Activated CD4-positive, alpha-beta T cell treated with anti-CD3 and anti-CD28 coated beads, Interleukin-2, amount 50 U/mL, for 24 hours (primary cell): ENCODE data around the gene CFD.
"Not testable (repeated sequence)": the region's sequence is repeated elsewhere in the genome, so short reads cannot be mapped to it uniquely, and the experiment has no call there.

Source experiments
- DNase-seq, 2 donors: peaks; one replicate each; pipeline ENCODE4 v3.0.0-alpha.2; 2020; ENCODE audit warnings: low read depth in 1 of 2, low spot score in 1 of 2

Gene CFD

DNA sequence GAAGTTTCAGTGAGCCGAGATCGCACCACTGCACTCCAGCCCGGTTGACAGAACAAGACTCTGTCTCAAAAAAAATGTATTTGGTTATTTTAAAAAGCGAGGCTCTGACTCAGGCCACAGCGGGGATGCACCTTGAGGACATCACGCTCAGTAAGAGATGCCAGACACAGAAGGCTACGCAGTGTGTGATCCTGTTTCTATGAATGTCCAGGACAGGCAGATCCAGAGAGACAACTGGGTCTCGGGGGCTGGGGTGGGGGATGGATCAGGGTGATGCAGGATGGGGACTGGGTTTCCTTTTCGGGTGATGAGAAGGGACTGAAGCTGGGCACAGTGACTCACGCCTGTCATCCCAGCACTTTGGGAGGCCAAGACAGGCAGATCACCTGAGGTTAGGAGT is 28.1 kb downstream of the CFD start:
- no peak for DNase-seq

DNA sequence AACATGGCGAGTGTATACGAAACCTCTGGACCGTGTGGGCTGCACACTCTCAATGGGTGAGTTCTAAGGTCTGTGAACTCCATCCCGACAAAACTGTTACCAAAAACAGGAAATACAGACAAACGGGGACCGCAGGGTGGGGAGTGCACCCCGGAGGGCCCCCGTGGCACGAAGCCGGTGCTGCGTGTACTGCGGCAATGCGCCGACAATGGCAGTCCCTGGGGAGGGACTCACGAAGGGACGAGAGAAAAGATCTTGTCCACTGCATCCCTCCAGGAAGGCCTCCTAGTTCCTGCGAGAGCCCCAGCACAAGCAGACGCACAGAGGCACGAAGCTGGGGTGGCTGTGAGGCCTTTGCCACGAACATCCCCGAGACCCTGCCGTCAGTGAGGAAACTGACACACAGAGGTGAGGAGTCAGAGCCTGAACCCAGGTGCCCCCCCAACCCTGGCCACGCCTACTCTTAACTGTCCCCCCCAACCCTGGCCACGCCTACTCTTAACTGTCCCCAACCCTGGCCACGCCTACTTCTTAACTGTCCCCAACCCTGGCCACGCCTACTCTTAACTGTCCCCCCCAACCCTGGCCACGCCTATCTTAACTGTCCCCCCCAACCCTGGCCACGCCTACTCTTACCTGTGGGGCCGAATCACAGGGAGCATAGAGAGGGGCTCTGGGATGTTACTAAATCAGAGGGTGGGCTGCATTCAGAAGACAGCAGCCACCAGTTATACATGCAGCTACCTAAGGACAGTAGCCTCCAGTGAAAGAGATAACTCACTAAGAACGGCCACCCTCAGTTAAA is 29.3 kb downstream of the CFD start:
- no peak for DNase-seq

DNA sequence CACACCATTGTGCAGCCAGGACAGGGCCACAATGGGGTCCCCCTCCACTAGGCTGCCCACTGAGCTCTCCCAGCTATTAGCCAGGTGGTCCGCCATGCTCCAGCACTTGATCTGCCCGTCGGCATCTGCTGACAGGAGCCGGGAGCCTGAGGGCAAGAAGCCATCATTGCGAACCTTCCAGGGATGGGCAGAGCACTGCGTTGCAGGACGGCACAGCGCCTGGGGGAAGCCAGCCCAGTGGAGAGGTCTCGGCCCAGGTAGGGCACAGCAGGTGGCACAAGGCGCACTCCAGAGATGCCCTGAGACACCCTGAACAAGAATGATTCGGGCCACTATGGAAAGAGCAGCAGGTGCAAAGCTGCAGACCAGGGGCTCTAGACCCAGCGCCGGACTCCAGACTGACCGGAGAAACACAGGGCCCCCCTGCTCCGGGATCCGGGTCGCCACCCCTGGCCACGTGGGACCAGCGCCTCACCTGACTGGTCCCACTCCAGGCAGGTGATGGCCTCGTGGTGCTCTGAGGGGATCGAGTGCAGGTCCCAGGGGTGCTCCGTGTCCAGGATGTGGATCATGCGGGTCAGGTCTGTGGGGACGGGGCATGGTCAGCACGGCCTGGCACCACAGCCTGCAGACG is 30.3 kb downstream of the CFD start:
- no peak for DNase-seq

DNA sequence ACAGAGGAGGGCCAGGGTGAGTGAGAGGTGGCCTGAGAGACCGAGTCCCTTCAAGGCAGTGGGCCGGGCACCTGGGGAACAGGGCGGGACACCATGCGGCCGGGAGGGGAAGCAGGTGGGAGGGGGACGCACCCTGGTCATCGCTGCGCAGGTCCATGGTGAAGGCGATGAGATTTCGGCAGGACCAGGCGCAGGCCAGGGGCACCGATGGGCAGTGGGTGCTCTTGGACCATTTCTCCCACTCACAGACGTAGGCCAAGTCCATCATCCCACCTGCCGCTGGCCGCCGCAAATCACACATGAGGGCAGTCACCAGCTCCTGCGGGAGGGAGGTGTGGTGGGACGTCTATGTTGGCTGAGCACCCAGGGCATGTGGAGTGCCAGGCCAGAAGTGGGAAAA is 31.4 kb downstream of the CFD start:
- no peak for DNase-seq

DNA sequence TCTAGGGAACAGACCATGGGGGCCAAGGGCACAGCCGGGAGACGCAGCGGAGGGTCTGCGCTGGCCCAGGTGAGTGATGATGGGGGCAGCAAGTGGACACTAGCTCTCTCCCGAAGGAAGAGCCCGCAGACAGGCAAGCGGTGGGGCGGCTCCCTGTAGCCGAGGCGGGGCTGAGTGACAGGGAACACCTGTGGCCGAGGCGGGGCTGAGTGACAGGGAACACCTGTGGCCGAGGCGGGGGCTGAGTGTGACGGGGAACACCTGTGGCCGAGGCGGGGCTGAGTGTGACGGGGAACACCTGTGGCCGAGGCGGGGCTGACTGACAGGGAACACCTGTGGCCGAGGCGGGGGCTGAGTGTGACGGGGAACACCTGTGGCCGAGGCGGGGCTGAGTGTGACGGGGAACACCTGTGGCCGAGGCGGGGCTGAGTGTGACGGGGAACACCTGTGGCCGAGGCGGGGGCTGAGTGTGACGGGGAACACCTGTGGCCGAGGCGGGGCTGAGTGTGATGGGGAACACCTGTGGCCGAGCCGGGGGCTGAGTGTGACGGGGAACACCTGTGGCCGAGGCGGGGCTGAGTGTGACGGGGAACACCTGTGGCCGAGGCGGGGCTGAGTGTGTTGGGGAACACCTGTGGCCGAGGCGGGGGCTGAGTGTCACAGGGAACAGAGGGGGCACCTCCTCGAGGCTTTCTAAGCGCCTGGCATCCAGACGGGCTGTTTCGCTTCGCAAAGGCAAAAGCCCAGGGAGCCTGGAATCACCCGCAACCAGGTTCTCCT is 32.1 kb downstream of the CFD start:
- DNase-seq, result not testable (repeated sequence)

DNA sequence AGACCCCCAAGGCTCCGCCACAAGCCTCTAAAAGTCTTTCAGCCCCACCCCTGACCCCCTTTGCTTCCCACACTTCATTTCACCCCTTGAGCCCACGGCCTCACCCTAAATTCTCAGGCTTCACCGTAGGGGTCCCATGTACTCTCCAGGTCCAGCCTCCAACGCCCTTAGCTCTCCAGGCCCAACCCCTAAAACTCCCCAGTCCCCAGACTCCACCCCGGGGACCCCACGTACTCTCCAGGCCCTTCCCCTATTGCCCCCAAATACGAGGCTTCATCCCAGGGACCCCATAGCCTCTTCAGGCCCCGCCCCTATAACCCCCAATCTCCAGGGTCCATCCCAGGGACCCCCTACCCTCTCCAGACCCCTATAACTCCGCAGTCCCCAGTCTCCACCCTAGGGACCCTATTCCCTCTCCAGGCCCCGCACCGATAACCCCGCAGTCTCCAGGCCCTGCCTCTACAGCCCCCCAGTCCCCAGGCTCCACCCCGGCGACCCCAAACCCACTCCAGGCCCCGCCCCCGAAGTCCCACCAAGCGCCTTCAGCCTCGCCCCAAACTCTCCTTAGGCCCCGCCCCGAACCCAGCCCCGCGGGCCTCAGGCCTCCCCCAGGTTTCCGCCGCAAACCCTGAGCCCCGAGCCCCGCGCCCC is 32.9 kb downstream of the CFD start:
- DNase-seq, result no peak

DNA sequence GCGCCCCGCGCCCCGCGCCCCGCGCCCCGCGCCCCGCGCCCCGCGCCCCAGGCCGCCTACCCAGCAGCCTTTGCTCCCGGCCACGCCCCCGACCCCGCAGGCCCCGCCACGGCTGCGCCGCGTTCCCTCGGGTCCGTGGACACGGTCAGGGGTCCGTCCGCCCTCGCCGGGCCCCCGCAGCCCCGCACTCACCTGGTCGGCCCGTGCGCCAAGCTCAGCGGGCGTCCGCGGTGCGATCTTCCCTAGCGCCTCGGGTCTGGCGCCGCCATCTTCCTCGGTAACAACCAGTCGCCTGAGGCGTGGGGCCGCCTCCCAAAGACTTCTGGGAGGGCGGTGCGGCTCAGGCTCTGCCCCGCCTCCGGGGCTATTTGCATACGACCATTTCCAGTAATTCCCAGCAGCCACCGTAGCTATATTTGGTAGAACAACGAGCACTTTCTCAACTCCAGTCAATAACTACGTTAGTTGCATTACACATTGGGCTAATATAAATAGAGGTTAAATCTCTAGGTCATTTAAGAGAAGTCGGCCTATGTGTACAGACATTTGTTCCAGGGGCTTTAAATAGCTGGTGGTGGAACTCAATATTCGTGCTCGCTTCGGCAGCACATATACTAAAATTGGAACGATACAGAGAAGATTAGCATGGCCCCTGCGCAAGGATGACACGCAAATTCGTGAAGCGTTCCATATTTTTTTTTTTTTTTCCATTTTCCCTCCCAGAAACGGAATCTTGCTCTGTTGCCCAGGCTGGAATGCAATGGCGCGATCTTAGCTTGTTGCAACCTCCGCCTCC is 33.6 kb downstream of the CFD start, which contains the start of the genes MED16 and RNU6-9:
Gene MED16 (minus strand): TSS at position 294 of the 796 bp plus-strand sequence. CDS start 2,056 bp downstream, outside the sequence.
Gene RNU6-9 (plus strand): TSS at position 591 of the 796 bp plus-strand sequence.
- peak; percentile 81 to 89 for DNase-seq

DNA sequence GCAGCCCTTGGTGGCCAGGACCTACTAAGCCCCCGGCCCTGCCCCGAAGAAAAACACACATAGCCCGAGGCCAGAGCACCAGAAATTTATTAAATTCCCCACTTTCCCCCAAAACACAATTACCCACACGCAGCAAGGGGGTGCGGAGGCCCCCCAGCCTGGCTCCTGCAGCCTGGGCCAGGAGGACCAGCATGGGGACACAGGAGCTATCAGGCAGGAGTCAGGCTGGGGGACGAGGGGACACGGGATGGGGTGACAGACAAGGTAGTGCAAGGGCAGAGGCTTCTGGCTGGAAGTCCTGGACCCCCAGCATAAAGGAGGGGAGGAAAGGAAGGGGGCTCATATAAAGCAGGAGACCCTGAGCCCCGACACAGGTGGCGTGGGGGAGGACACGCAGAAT is 37.0 kb downstream of the CFD start:
- DNase-seq, result no peak

DNA sequence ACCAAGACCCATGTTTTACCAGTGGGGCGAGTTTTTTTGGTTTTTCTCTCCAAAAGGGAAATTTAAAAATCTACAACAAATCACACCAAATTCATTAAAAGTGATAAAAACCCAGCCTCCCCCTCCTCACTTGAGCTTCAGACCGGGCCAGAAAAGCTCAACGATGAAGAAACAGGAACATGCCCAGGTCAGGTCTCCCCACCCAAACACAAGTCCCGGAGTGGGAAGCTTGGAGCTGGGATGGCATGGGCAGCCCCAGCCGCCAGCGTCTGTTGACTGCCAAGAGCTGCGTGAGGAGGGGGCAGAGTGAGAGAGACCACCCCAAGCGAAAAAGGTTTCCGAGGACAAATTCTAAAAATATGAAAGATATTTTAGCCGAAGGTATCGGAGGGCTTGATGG is 37.5 kb downstream of the CFD start:
- DNase-seq, result no peak

DNA sequence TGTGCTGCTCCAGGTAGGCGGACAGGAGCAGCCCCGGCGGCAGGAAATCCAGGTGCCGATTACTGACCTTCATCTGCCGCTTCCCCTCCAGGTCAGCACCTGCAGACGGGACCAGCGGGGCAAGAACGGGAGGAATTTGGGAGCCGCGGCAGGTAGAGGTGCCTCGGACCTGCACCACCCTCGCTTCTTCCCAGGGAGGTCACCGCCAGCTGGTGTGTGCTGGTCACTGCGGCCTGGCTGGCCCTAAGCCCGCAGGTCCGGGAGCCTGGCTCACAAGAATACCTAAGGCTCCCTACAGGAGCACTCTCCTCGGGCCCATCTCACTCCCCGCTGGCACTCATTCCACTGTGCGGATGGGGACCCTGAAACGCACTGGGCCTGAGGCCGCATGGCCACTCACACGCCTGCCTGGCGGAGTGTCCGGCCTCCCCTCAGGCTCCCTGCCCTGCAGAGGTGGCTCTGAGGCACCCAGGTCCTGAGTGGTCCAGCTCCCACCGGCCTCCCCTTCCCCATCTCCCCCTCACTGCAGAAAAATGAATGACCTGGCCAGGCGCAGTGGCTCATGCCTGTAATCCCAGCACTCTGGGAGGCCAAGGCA is 38.1 kb downstream of the CFD start:
- DNase-seq, result no peak

DNA sequence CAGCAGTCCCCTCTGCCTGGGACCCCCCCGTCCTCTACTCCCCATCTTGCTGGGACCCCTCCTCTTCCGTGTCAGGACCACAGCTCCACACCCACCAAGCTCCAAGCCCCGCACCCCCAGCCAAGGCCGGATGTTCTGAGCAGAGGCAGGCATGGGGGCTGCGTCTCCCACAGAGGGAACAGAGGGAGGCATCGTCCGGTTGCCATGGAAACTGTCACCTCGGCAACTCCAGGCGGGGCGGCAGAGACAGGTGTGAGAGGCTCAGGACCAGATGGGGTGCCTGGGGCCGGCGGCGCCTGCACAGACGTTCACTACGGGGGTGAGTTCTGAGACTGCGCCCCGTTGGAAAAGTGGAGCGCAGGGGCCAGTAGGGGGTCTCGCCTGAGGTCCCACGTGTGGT is 39.2 kb downstream of the CFD start:
- no peak for DNase-seq

DNA sequence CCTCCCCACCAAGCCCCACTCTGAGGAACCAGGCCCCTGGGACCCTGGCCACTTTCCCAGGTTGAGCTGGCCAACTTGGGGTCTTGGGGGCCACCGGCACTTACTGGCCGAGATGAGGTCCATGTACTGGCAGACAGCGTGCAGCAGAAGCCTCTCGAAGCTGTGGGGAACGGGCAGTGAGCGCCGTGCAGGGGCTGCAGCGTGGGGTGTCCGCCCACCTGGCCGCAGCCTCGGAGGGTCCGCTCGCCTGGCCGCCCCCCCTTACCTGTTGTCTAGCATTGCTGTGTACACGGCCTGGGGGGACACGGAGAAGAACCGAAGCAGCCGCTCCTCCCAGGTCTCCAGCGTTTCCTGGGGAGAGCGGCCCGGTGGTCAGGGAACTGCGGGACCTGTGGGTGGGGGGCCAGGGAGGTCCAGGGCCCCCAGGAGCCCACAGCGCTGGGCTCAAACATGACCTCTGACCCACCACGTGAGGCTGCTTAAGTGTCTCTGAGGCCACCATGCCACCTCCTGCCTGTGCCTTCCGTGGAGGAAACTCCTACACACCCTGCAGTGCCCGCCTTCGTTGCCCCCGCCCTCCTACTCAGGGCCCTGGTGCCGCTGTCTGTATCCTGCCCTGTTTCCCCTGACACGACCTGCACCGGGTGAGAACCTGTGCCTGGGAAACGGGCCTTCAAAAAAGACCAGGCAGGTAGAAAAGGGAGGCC is 40.0 kb downstream of the CFD start:
- DNase-seq, result no peak

DNA sequence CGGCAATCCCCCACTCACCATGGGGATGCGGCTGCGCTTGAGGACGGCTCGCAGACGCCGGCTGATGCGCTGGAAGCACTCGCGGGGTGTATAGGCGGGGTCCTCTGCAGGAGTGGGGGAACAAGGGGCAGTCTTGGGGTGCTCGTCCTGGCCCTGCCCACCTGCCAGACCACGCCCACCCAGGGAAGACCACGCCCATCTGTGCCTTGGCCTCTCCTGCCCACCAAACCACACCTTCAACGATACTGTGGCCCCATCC is 40.5 kb downstream of the CFD start:
- no peak for DNase-seq

DNA sequence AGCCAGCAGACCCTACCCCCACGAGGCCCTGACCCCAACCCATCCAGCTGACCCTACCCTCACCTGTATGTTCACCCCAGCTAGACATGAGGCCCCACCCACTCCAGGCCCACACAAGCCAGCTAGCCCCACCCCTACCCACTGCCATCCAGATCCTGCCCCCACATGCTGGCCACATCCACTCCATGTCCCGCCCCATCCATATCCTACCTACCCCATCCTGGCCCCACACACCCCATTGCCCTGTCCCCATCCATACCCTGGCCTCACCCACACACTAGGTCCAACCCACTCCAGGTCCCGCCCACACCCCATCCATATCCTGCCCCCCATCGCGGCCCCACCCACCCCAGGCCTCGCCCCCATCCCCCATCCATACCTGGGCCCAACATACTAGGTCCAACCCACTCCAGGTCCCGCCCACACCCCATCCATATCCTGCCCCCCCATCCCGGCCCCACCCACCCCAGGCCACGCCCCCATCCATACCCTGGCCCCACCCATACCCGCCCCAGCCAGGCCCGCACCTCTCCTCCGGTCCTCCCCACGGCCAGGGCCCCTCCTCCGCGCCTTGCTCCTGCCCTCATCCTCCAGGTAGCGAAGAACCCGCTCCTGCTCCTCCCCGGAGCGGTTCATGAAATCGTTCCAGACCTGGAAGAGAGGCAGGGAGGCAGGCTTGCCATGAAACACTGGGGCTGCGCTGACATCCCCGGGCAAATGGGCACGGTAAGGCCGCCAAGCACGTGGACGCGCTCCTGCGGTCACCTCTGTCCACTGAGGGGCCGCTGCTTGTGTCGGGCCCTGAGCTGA is 41.0 kb downstream of the CFD start:
- no peak for DNase-seq

DNA sequence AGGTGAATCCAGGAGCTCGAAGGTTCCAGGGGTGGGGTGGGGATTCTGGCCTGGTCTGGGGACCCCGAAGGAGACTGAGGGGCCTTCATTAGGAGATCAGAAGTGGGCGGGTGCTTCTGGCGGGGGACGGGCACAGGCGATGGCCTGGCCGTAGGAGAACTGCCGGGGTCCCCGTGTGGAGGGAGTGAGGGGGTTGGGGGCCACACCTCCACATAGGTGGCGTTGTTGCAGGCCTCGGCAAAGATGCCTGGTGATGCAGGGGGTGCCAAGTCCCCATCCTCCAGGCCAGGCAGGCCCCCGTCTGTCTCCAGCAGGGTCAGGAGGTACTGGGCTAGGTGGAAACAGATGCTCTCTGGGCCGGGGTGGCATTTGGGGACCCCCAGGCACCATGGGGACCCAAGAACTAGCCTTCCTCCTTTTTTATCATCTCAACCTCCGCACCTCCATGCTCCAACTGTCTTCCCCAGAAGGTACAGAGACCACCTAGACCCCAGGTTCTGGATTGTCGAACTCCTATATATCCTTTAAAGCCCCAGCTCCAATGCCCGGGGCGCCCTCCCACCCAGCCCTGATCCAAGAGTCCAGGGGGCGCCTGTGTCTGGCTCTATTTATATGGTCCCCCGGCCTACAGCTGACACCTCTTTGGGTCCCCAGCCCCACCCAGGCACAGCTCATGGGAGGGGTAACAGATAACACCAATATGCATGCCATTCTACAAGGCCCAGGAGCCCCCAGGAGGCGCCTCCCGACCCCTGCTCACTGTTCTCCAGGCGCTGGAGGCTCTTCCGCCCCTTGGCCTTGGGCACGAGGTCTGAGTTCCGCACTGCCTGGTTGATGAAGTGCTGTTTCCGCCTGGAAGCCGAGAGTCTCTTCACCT is 42.0 kb downstream of the CFD start:
- no peak for DNase-seq

DNA sequence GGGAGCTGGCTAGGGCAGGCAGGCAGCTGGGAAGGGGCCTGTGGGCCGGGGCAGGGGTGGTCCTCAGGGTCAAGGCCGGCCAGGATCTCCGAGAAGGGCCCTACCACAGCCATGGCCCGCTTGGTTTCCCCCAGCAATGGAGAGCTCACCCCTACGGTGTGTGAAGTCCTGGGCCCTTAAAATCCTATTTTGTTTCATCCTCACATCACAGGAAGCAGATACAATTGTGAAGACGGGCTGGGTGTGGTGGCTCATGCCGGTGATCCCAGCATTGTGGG is 42.6 kb downstream of the CFD start:
- no peak for DNase-seq

DNA sequence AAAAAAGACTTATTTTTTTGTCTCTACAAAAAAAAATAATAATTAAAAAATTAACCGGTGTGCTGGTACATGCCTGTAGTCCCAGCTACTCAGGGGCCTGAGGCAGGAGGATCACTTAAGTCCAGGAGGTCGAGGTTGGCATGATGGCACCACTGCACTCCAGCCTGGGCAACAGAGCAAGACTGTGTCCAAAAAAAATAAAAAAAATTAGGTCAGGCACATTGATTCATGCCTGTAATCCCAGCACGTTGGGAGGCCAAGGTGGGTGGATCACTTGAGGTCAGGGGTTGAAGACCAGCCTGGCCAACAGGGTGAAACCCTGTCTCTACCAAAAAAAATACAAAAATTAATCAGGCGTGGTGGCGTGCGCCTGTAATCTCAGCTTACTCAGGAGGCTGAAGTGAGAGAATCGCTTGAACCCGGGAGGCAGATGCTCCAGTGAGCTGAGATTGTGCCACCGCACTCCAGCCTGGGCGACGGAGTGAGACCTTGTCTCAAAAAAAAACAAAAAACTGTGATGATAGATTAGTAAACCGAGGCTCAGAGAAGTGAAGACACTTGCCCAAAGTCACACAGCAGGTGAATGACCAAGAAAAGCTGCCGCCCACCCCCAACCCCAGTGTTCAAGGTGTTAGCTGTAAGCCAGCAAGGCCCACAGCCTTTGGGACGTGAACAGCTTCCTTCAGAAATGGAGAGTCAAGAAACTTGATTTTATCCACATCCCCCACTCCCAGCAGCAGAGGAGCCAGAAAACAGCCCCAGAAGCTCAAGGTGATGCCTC is 43.2 kb downstream of the CFD start:
- DNase-seq, result no peak
